RPMI7951 (cell line): Measurements from ENCODE around the gene LPAR2. TPM values are rescaled to one million over a fixed set of nuclear protein-coding genes. Genes with fewer than 3 reads are reported as not detected.
"Not testable (repeated sequence)": the region's sequence is repeated elsewhere in the genome, so short reads cannot be mapped to it uniquely, and the experiment has no call there.

Source experiments
- DNase-seq: peaks from one replicate; pipeline ENCODE4 v3.0.0-alpha.2; 2012; ENCODE audit warnings: low read depth
- total RNA-seq: library from RNA; depleted of rRNA; stranded (reverse); fragments of >200 nt; shearing (Covaris generic); gene quantifications from 2 replicates; pipeline ENCODE4 v1.2.3, GENCODE V29; 2014

LPAR2 gene
- total RNA-seq, 1 experiment from 2014 or later = 0.72 TPM

GRCh38 chr19:19631346-19631745 lies 3.3 kb upstream of the LPAR2 start:
- DNase-seq = no peak

GRCh38 chr19:19630426-19630825 lies 2.4 kb upstream of the LPAR2 start:
- DNase-seq = no peak

- no peak for DNase-seq
Measured at GRCh38 chr19:19630062-19630414, 2.0 kb upstream of the LPAR2 start.

- peak; percentile 80 for DNase-seq
Measured at GRCh38 chr19:19628501-19629134, 598 bp upstream of the LPAR2 start.

GRCh38 chr19:19626516-19627472 lies 1.2 kb downstream of the LPAR2 start:
- no peak for DNase-seq

GRCh38 chr19:19624032-19624570 lies 3.9 kb downstream of the LPAR2 start:
- no peak for DNase-seq

- DNase-seq = no peak
Measured at GRCh38 chr19:19623383-19623782, 4.6 kb downstream of the LPAR2 start.

GRCh38 chr19:19619849-19620210 lies 8.2 kb downstream of the LPAR2 start:
- DNase-seq = no peak

GRCh38 chr19:19619181-19619848 lies 8.7 kb downstream of the LPAR2 start:
- DNase-seq = no peak

GRCh38 chr19:19618219-19619051 lies 9.6 kb downstream of the LPAR2 start, which contains the start of gene PBX4:
PBX4 (minus strand) TSS chr19:19618687; CDS start chr19:19618629, 58 bp downstream.
- DNase-seq = peak; percentile 93

- peak; percentile 76 for DNase-seq
Measured at GRCh38 chr19:19615086-19615485, 12.9 kb downstream of the LPAR2 start.

- peak; percentile 73 for DNase-seq
Measured at GRCh38 chr19:19613506-19613905, 14.5 kb downstream of the LPAR2 start.

- no peak for DNase-seq
Measured at GRCh38 chr19:19610376-19611202, 17.4 kb downstream of the LPAR2 start.

- DNase-seq = not testable (repeated sequence)
Measured at GRCh38 chr19:19606686-19607085, 21.3 kb downstream of the LPAR2 start.

- peak; percentile 30 for DNase-seq
Measured at GRCh38 chr19:19606021-19606420, 22.0 kb downstream of the LPAR2 start.

- no peak for DNase-seq
Measured at GRCh38 chr19:19602713-19603324, 25.2 kb downstream of the LPAR2 start.

- no peak for DNase-seq
Measured at GRCh38 chr19:19602136-19602712, 25.8 kb downstream of the LPAR2 start.

- DNase-seq = no peak
Measured at GRCh38 chr19:19600793-19601330, 27.2 kb downstream of the LPAR2 start.
